GM10248 (cell line): ENCODE results near the gene SNX32.

Source experiments
- CTCF ChIA-PET: fragments of 300-600 bp; sonication (Branson Sonifier 250); formaldehyde crosslinking; extraction: SDS; loops from one replicate; lab custom pipeline; 2021; ENCODE audit warnings: antibody characterized with exemption; lab: Yijun Ruan, JAX
- POLR2A ChIA-PET: fragments of 350-650 bp; sonication (Branson Sonifier 250); formaldehyde crosslinking; extraction: SDS; loops from one replicate; lab custom pipeline; 2020; ENCODE audit warnings: antibody characterized with exemption; lab: Yijun Ruan, JAX
- DNase-seq: peaks from one replicate; pipeline ENCODE4 v3.0.0; 2012; ENCODE audit errors: extremely low spot score
- CTCF ChIP-seq: IDR thresholded peaks from 2 replicates; pipeline ENCODE4 v1.5.1; 2012; ENCODE audit warnings: mild to moderate bottlenecking, low read depth; ENCODE audit errors: extremely low read depth, missing control alignments, control extremely low read depth

SNX32 gene

GRCh38 chr11:65814986-65815565 is 18.7 kb upstream of the SNX32 start:
- DNase-seq, result no peak
- TF ChIP-seq CTCF, result no peak
- ChIA-PET POLR2A (no interaction called here), CTCF (interaction anchor here (0.9 to 7.6 kb wide), 5 partner anchors 15 to 189 kb away, joined by 3 to 145 read pairs (median 25); partner anchors contain the start of genes AP5B1 and KAT5)

GRCh38 chr11:65816696-65817095 is 17.1 kb upstream of the SNX32 start:
- POLR2A ChIA-PET, result no interaction called here
- no peak for TF ChIP-seq CTCF
- DNase-seq, result no peak
- CTCF ChIA-PET, result interaction anchor here (0.6 to 7.6 kb wide), 15 partner anchors 8 to 612 kb away, joined by 3 to 145 read pairs (median 17); partner anchors contain the start of genes AP5B1, KAT5, RNASEH2C and SNX32

- CTCF ChIA-PET, result interaction anchor here (0.6 to 7.6 kb wide), 25 partner anchors 9 to 611 kb away, joined by 3 to 145 read pairs (median 6); partner anchors contain the start of genes AP5B1, KAT5, MUS81 and RNASEH2C
- no peak for TF ChIP-seq CTCF
- DNase-seq, result no peak
- POLR2A ChIA-PET, result no interaction called here
These were observed 16.4 kb upstream of the SNX32 start for GRCh38 chr11:65817312-65817834.

- CTCF ChIA-PET, result interaction anchor here (0.7 to 7.6 kb wide), 39 partner anchors 9 to 212 kb away, joined by 3 to 145 read pairs (median 5); partner anchors contain the start of genes AP5B1, CCDC85B, KAT5 and MUS81
- DNase-seq, result peak; percentile 95
- peak; percentile 100 for TF ChIP-seq CTCF
- POLR2A ChIA-PET, result no interaction called here
These were observed 15.7 kb upstream of the SNX32 start for GRCh38 chr11:65817835-65818680.

GRCh38 chr11:65821107-65821506 is 12.7 kb upstream of the SNX32 start:
- ChIA-PET CTCF (interaction anchor here (0.9 to 3.3 kb wide), 3 partner anchors 8 to 38 kb away, joined by 3 to 17 read pairs (median 4); partner anchors contain the start of gene SNX32), POLR2A (no interaction called here)
- no peak for DNase-seq
- no peak for TF ChIP-seq CTCF
